GM12878 (cell line): Measurements from ENCODE around the gene IL17RA. TPM values are rescaled to one million over a fixed set of nuclear protein-coding genes. Genes with fewer than 3 reads are reported as not detected.
A peak's percentile ranks its signal among the peaks of the same experiment; 100 is the strongest.

ENCODE experiments used
- ATAC-seq: fragments of 200-7000 bp; cut with Tn5 transposase; 3 replicates; pipeline ENCODE4 v1.9.1; 2020; ENCODE audit warnings: mild to moderate bottlenecking, moderate library complexity
- BruUV-seq: library from RNA; stranded (reverse); fragments of 400-500 nt; replicated peaks from 2 replicates; lab custom pipeline; 2021; lab: Mats Ljungman, UMichigan
- CTCF ChIA-PET: fragments of 300-600 bp; sonication (Branson Sonifier 250); formaldehyde crosslinking; extraction: SDS; loops from one replicate; lab custom pipeline; 2021; ENCODE audit warnings: inconsistent platforms; lab: Yijun Ruan, JAX
- POLR2A ChIA-PET: fragments of 350-600 bp; formaldehyde crosslinking; extraction: SDS; loops from one replicate; lab custom pipeline; 2021; ENCODE audit warnings: inconsistent platforms; lab: Charles Lee
- RAD21 ChIA-PET: fragments of 300-600 bp; sonication (Branson Sonifier 250); formaldehyde crosslinking; loops from one replicate; lab custom pipeline; 2023; ENCODE audit warnings: antibody characterized with exemption; ENCODE audit not compliant: unreplicated experiment; lab: Charles Lee
- SMC1A ChIA-PET: fragments of 300-600 bp; sonication (Branson Sonifier 250); formaldehyde crosslinking; loops from one replicate; lab custom pipeline; 2023; ENCODE audit not compliant: unreplicated experiment, uncharacterized antibody; lab: Charles Lee
- DNase-seq: peaks from one replicate; pipeline ENCODE4 v3.0.0-alpha.2; 2011; ENCODE audit warnings: low read depth, low spot score
- FAIRE-seq: peaks from 3 replicates; lab custom pipeline; 2011; peaks lifted over from hg19 to GRCh38; lab: Jason Lieb, UNC
- H2AFZ ChIP-seq: 2 replicates; pipeline ENCODE4 v1.6.0; 2011; ENCODE audit warnings: low read depth, low read length, control low read depth; ENCODE audit not compliant: control insufficient read depth
- H3K27ac ChIP-seq: 2 replicates; pipeline ENCODE4 v1.5.1; 2011; ENCODE audit warnings: control low read depth; ENCODE audit not compliant: control insufficient read depth, insufficient read depth
- H3K27me3 ChIP-seq, 2 experiments: replicated peaks in 1 of 2; 2 replicates each; pipeline versions ENCODE4 v1.6.0 to v1.6.1; 2011; ENCODE audit warnings: low read length in 1 of 2; ENCODE audit not compliant: control insufficient read depth in 2 of 2, insufficient read depth in 2 of 2
- H3K36me3 ChIP-seq, 2 experiments: 2 replicates each; pipeline ENCODE4 v1.5.1; 2011; ENCODE audit warnings: low read length in 1 of 2; ENCODE audit not compliant: control insufficient read depth in 2 of 2, insufficient read depth in 2 of 2
- H3K4me1 ChIP-seq: 2 replicates; pipeline ENCODE4 v1.6.1; 2011; ENCODE audit warnings: mild to moderate bottlenecking, low read length, moderate library complexity, mixed read lengths; ENCODE audit not compliant: control insufficient read depth, insufficient read depth
- H3K4me2 ChIP-seq: 2 replicates; pipeline ENCODE4 v1.6.0; 2011; ENCODE audit warnings: control low read depth; ENCODE audit not compliant: control insufficient read depth, insufficient read depth
- H3K4me3 ChIP-seq: fragments of 200-600 bp; sonication (generic); 2 replicates; pipeline ENCODE4 v1.5.1; 2016
- H3K79me2 ChIP-seq: 2 replicates; pipeline ENCODE4 v1.6.0; 2011; ENCODE audit warnings: low read length; ENCODE audit not compliant: control insufficient read depth, insufficient read depth
- H3K9ac ChIP-seq: 2 replicates; pipeline ENCODE4 v1.8.0; 2011; ENCODE audit warnings: low read length, control low read depth, mixed read lengths; ENCODE audit not compliant: control insufficient read depth, insufficient read depth
- H3K9me3 ChIP-seq: replicated peaks from 3 replicates; pipeline ENCODE4 v1.5.1; 2011; ENCODE audit warnings: mild to moderate bottlenecking, low read length; ENCODE audit not compliant: control insufficient read depth, insufficient read depth
- H4K20me1 ChIP-seq: 2 replicates; pipeline ENCODE4 v1.6.0; 2011; ENCODE audit not compliant: control insufficient read depth, insufficient read depth
- ETV6 ChIP-seq, 2 experiments: fragments of 450-650 bp in 1 of 2; IDR thresholded peaks in 1 of 2; conservative IDR thresholded peaks in 1 of 2; 2 replicates each; pipeline ENCODE4 v1.6.1; 2014; ENCODE audit warnings: antibody characterized with exemption in 1 of 2, borderline replicate concordance in 1 of 2, low read depth in 1 of 2, mild to moderate bottlenecking in 1 of 2, moderate library complexity in 1 of 2
- NFXL1 ChIP-seq: fragments of 450-650 bp; IDR thresholded peaks from 2 replicates; pipeline ENCODE4 v1.6.1; 2017; ENCODE audit warnings: antibody characterized with exemption, mild to moderate bottlenecking, borderline replicate concordance
- TARDBP ChIP-seq: IDR thresholded peaks from 2 replicates; pipeline ENCODE4 v1.6.1; 2016; ENCODE audit warnings: borderline replicate concordance
- ZNF207 ChIP-seq: fragments of 450-650 bp; IDR thresholded peaks from 2 replicates; pipeline ENCODE4 v1.6.1; 2014; ENCODE audit warnings: antibody characterized with exemption, mild to moderate bottlenecking, borderline replicate concordance
- ZNF274 ChIP-seq: IDR thresholded peaks from one replicate; pipeline ENCODE4 v1.8.0; 2011; ENCODE audit not compliant: insufficient read length, insufficient read depth
- WGBS: methylation state at CpG from one replicate; pipeline ENCODE4 v1.1.6; 2016; ENCODE audit warnings: low lambda C conversion rate; ENCODE audit not compliant: insufficient replicate concordance, insufficient coverage; ENCODE audit errors: missing lambda C conversion rate; 5-methylcytosine and 5-hydroxymethylcytosine counted together
- in situ Hi-C: fragments of 300-500 bp; cut with MboI; formaldehyde crosslinking; loops from 9 replicates; pipeline ENCODE4 v1.14.3; 2018; ENCODE audit warnings: mixed read lengths
- intact Hi-C: fragments of 100-400 bp; cut with micrococcal nuclease; formaldehyde crosslinking; loops from one replicate; pipeline ENCODE4 v1.14.2; 2022; ENCODE audit not compliant: unreplicated experiment
- polyA plus RNA-seq, 11 experiments: library from polyadenylated mRNA; depleted of rRNA in 4 of 11; unstranded in 6 of 11; stranded (reverse) in 5 of 11; fragments of >200 nt; fragmentation: Nextera tagmentation in 4 of 11; fragmentation: Illumina TruSeq in 1 of 11; extraction: Ambion mirVana in 4 of 11; extraction: Trizol in 1 of 11; gene quantifications; 1 replicate in 1 of 11; 2 replicates in 10 of 11; pipeline versions ENCODE4 v1.2.1 to v1.2.3, GENCODE V29; 2011 to 2016; ENCODE audit warnings: inconsistent platforms in 2 of 11, missing spikeins in 2 of 11, low read depth in 1 of 11
- total RNA-seq, 4 experiments: library from RNA; depleted of rRNA in 3 of 4; stranded (reverse); fragments of >200 nt in 3 of 4; fragmentation: Illumina TruSeq in 1 of 4; extraction: Trizol in 1 of 4; gene quantifications; 2 replicates each; pipeline versions ENCODE4 v1.2.1 to v1.2.3, GENCODE V29; 2013 to 2021
- TF ChIP-seq, protein P1 (sequence below): fragments of 150-350 bp; IDR thresholded peaks from 2 replicates; pipeline ENCODE4 v1.6.1; 2016; ENCODE audit warnings: low read depth, low read length

IL17RA gene
- total and polyA plus RNA-seq, 10 of the 15 experiments (the other 5 are each of a cell fraction or from before 2014, with no cell fraction given) = 0.71 to 10.2 (median 4.2) TPM

DNA sequence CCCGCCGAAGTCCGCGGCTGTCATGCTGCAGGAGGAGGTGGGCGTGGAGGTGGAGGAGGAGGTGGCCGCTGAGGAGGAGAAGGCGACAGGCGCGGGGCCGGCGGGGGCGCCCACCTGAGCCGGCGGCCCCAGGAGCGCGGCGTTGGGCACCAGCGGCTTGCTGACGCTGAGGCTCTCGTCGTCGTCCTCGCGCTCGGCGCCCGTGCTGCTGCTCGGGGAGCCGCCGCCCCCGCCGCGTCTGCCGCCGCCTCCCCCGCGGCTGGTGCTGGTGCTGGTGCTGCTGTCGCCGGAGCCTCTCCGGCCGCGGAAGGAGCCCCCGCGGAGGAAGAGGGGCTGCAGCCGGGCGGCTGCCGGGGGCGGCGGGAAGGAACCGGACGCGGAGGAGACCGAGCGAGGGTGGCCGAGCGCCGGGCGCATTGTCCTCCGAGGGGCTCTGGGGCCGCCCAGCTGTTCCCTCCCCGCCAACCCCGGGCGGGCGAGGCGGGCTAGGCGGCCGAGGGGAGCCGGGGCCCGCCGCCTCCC is 36.0 kb downstream of the IL17RA start:
- Histone ChIP-seq H3K27me3 (peaks cover 4 to 10% of the 10 kb centered on the region in 2 experiments), H3K4me2 (peak overlapping the region; percentile 44), H3K27ac (no peak overlapping the region), H3K79me2 (no peaks in the 10 kb centered on the region), H3K9ac (no peak overlapping the region), H2AFZ (no peak overlapping the region), H4K20me1 (peaks cover 4% of the 10 kb centered on the region; the same call in 1 of the 2 replicates), H3K36me3 (no peaks in the 10 kb centered on the region), H3K4me1 (peaks cover 18% of the 10 kb centered on the region), H3K4me3 (peak overlapping the region; percentile 27; the same call in 1 of the 2 replicates), H3K9me3 (no peaks in the 10 kb centered on the region)
- FAIRE-seq (no peak), DNase-seq (no peak), ATAC-seq (peak; percentile 17; the same call in 2 of the 3 replicates)
- BruUV-seq = no TSS peak
- ChIA-PET RAD21 (no interaction called here), CTCF (no interaction called here), SMC1A (no interaction called here), POLR2A (no interaction called here)
- 4% methylated on average over 17 of the region's 70 CpGs for WGBS
- TF ChIP-seq ZNF274 (no peak), NFXL1 (no peak), ETV6 (conservative IDR thresholded peaks at IDR 0.05 in 1 of 2, IDR thresholded peaks at IDR 0.05 in 1 of 2; ENCODE audit: borderline replicate concordance in 1 of 2, low read depth in 1 of 2) (no peak), TARDBP (no peak), ZNF207 (no peak)
- TF ChIP-seq, protein P1, sequence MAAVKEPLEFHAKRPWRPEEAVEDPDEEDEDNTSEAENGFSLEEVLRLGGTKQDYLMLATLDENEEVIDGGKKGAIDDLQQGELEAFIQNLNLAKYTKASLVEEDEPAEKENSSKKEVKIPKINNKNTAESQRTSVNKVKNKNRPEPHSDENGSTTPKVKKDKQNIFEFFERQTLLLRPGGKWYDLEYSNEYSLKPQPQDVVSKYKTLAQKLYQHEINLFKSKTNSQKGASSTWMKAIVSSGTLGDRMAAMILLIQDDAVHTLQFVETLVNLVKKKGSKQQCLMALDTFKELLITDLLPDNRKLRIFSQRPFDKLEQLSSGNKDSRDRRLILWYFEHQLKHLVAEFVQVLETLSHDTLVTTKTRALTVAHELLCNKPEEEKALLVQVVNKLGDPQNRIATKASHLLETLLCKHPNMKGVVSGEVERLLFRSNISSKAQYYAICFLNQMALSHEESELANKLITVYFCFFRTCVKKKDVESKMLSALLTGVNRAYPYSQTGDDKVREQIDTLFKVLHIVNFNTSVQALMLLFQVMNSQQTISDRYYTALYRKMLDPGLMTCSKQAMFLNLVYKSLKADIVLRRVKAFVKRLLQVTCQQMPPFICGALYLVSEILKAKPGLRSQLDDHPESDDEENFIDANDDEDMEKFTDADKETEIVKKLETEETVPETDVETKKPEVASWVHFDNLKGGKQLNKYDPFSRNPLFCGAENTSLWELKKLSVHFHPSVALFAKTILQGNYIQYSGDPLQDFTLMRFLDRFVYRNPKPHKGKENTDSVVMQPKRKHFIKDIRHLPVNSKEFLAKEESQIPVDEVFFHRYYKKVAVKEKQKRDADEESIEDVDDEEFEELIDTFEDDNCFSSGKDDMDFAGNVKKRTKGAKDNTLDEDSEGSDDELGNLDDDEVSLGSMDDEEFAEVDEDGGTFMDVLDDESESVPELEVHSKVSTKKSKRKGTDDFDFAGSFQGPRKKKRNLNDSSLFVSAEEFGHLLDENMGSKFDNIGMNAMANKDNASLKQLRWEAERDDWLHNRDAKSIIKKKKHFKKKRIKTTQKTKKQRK = no peak
- in situ Hi-C loops = no loop called here
- intact Hi-C loops = no loop called here
